Thyroid gland (tissue), 4 donors: ENCODE measurements around the gene LTA. TPM values are rescaled to one million over a fixed set of nuclear protein-coding genes. Genes with fewer than 3 reads are reported as not detected.
A peak's percentile ranks its signal among the peaks of the same experiment; 100 is the strongest.

Experiments
- DNase-seq, 2 donors: peaks; one replicate each; pipeline ENCODE4 v3.0.0-alpha.2; 2019
- H3K27ac ChIP-seq, 3 donors: fragments of 200-600 bp; sonication (generic); 1 replicate in 2 of 3; 2 replicates in 1 of 3; pipeline ENCODE4 v1.5.1; 2016 to 2019; ENCODE audit warnings: mild to moderate bottlenecking in 1 of 3, moderate library complexity in 1 of 3
- H3K27me3 ChIP-seq: fragments of 200-600 bp; sonication (generic); one replicate; pipeline ENCODE4 v1.5.1; 2019
- H3K36me3 ChIP-seq, 2 donors: fragments of 200-600 bp; sonication (generic); one replicate each; pipeline ENCODE4 v1.5.1; 2016 to 2019
- H3K4me1 ChIP-seq, 2 donors: fragments of 200-600 bp; sonication (generic); one replicate each; pipeline ENCODE4 v1.5.1; 2017 to 2019
- H3K4me3 ChIP-seq, 3 donors: fragments of 200-600 bp; sonication (generic); replicated peaks in 1 of 3; 1 replicate in 2 of 3; 2 replicates in 1 of 3; pipeline ENCODE4 v1.5.1; 2016; ENCODE audit warnings: mild to moderate bottlenecking in 1 of 3
- H3K9me3 ChIP-seq: fragments of 200-600 bp; sonication (generic); one replicate; pipeline ENCODE4 v1.5.1; 2017
- CTCF ChIP-seq, 6 experiments: fragments of 200-600 bp in 3 of 6; fragments of 450-650 bp in 3 of 6; sonication (generic) in 3 of 6; IDR thresholded peaks; one replicate each; pipeline ENCODE4 v1.5.1; 2016 to 2019; ENCODE audit warnings: antibody characterized with exemption in 6 of 6, mild to moderate bottlenecking in 2 of 6, inconsistent platforms in 1 of 6, moderate library complexity in 1 of 6
- POLR2A ChIP-seq, 2 donors: fragments of 450-650 bp; IDR thresholded peaks; one replicate each; pipeline ENCODE4 v1.6.1; 2017; ENCODE audit warnings: antibody characterized with exemption in 2 of 2, mild to moderate bottlenecking in 2 of 2, moderate library complexity in 1 of 2
- WGBS, 2 donors: methylation state at CpG; one replicate each; pipeline ENCODE4 v1.1.5; 2017; 5-methylcytosine and 5-hydroxymethylcytosine counted together
- intact Hi-C: fragments of 100-400 bp; cut with DNase I; formaldehyde crosslinking; loops from one replicate; pipeline ENCODE4 v1.15.1; 2023
- total RNA-seq, 4 donors: library from RNA; depleted of rRNA; stranded (reverse); fragments of >200 nt; gene quantifications; one replicate each; pipeline ENCODE4 v1.2.3, GENCODE V29; 2016

Gene LTA
- total RNA-seq, 4 donors from 2014 or later, result not detected

DNA sequence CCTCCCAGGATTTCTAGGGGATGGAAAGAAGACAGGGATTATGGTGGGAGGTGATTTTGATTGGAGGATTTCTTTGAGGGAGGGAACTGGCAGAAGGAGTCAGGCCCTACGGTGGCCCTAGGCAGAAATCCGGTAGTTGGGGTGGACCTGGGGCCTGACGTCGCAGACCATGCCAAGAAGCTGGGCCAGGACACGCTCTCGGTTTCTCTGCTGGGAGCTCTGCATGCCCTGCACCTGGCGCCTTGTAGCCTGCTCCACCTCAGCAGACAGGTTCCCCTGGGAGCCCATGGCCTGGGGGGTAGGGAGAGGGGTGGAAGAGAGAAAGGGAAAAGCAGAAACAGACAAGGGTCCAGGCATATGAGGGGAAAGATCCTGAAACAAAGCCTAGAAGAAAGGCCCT lies 26.8 kb upstream of the LTA start:
- H3K9me3 ChIP-seq, result no peaks in the 10 kb centered on the region
- intact Hi-C loops, result loop anchor here (5.0 to 10.0 kb wide), 2 partner anchors 50 to 52 kb away; partner anchors contain the start of gene MICB
- DNase-seq, result no peak
- no peaks in the 10 kb centered on the region for H3K27me3 ChIP-seq
- peaks cover 2 to 16% of the 10 kb centered on the region in 2 donors for H3K36me3 ChIP-seq
- no peak overlapping the region for H3K4me3 ChIP-seq
- whole genome bisulfite sequencing, 2 donors, result 77 to 79% methylated on average over 7 of the region's 7 CpGs
- no peak overlapping the region for H3K27ac ChIP-seq
- peaks cover 21 to 24% of the 10 kb centered on the region in 2 donors for H3K4me1 ChIP-seq
- no peak for TF ChIP-seq POLR2A (IDR thresholded peaks at IDR 0.05)
- no peak for TF ChIP-seq CTCF (IDR thresholded peaks at IDR 0.05)

DNA sequence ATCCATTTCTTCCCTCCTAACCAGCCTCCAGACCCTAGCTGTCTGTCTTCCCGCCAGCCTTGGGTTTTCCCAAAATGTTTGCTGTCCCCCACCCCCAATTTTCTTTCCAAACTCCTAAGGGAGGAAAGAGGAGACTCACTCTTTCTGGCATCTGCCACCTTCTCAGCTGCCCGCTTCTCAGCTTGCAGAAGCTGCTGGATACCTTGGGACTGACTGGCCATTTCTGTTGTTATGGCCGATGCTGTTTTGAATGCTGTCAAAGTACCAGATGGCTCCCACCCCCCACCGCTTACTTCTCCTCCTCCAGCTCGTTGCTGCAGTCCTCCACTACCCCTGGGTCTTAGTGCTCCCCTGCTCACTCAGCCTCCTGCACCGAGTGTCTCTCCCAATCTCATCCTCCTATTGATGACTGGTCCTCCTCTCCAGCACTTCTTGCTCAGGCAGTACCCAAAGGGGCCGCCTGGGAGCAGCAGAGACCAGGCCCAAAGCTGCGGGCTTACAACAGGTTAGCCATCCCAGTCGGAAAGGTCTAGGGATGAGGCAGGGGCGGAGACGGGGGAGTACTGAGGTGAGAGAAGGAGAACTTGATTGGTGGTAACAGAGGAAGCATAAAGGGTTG lies 25.6 kb upstream of the LTA start, which contains the start of gene ATP6V1G2:
Gene ATP6V1G2, minus strand, starts transcription at position 270 of the 619 bp plus-strand sequence. Its CDS starts 49 bp downstream, at position 221.
- WGBS, 2 donors, result 5 to 6% methylated on average over 11 of the region's 11 CpGs
- peaks cover 4 to 22% of the 10 kb centered on the region in 2 donors for H3K36me3 ChIP-seq
- H3K27ac ChIP-seq, result peak within 1 kb of the TSS; percentile 66 to 85 (median 66)
- no peaks in the 10 kb centered on the region for H3K9me3 ChIP-seq
- H3K27me3 ChIP-seq, result no peaks in the 10 kb centered on the region
- TF ChIP-seq POLR2A (IDR thresholded peaks at IDR 0.05), result no peak
- peak; percentile 72 to 98 (median 97) for TF ChIP-seq CTCF (IDR thresholded peaks at IDR 0.05)
- H3K4me3 ChIP-seq, result peak within 1 kb of the TSS in 2 of 3 donors; percentile 7 to 25
- peaks cover 17 to 18% of the 10 kb centered on the region in 2 donors for H3K4me1 ChIP-seq
- intact Hi-C loops, result loop anchor here (5.0 to 10.0 kb wide), 2 partner anchors 51 to 52 kb away; partner anchors contain the start of gene MICB
- DNase-seq, result peak; percentile 90

DNA sequence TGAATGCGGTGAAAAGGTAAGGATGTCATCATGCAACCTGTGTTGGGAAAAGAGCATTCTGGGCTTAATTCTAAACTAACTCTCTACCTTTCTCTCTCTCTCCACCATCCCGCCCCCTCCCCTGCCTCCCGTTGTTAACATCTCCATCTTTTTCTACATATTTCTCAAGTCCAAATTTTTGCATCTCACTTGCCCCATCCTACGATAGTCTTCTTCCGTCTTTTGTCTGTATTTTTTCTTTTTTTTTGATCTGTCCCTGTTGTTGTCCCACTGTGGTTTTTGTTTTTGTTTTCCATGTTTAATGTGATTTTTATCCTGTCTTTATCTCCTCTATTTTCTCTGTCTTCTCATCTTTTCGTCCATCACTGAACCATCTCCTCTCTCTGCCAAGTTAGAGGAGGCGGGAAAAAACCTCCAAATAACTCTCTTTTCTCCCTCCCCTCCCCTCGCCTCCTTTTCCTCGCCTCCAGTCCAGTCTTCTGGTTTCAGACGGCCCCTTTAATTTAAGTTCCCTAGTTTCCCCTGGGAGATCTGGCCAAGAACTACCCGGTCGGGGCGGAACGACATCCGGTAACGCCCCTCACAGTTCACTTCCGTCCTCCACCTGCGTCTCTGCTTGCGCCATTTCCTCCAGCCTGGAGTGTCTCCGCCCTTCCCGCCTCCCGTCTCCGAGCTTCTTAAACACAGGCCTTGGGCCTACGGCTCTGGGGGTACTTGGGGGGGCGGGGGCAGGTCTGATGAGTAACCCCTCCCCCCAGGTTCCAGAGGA lies 24.9 kb upstream of the LTA start, which contains the start of gene NFKBIL1:
Gene NFKBIL1, plus strand, starts transcription at position 651 of the 769 bp plus-strand sequence. Its CDS starts 87 bp downstream, at position 738.
- TF ChIP-seq POLR2A (IDR thresholded peaks at IDR 0.05), result peak in 1 of 2 donors; percentile 68
- TF ChIP-seq CTCF (IDR thresholded peaks at IDR 0.05), result no peak
- WGBS, 2 donors, result 0 to 1% methylated on average over 24 to 25 of the region's 25 CpGs
- Histone ChIP-seq H3K4me1 (peaks cover 17 to 18% of the 10 kb centered on the region in 2 donors), H3K36me3 (peaks cover 4 to 22% of the 10 kb centered on the region in 2 donors), H3K27ac (peak within 1 kb of the TSS; percentile 66 to 85 (median 66)), H3K4me3 (peak within 1 kb of the TSS in 2 of 3 donors; percentile 7 to 25), H3K9me3 (no peaks in the 10 kb centered on the region), H3K27me3 (no peaks in the 10 kb centered on the region)
- intact Hi-C loops, result loop anchor here (5.0 to 10.0 kb wide), 2 partner anchors 50 to 52 kb away; partner anchors contain the start of gene MICB
- DNase-seq, result peak; percentile 96

- DNase-seq, result peak in 1 of 2 donors; percentile 12
- Histone ChIP-seq H3K4me1 (peaks cover 13 to 14% of the 10 kb centered on the region in 2 donors), H3K27ac (peak overlapping the region; percentile 66 to 85 (median 66)), H3K4me3 (peak overlapping the region in 2 of 3 donors; percentile 7 to 25), H3K36me3 (peaks cover 4 to 22% of the 10 kb centered on the region in 2 donors), H3K9me3 (no peaks in the 10 kb centered on the region), H3K27me3 (no peaks in the 10 kb centered on the region)
- intact Hi-C loops, result loop anchor here (5.0 to 10.0 kb wide), 2 partner anchors 49 to 53 kb away; partner anchors contain the start of gene MICB
- whole genome bisulfite sequencing, 2 donors, result 72 to 78% methylated on average over 18 to 24 of the region's 24 CpGs
- TF ChIP-seq CTCF (IDR thresholded peaks at IDR 0.05) (no peak), POLR2A (IDR thresholded peaks at IDR 0.05) (no peak)
These were observed 24.2 kb upstream of the LTA start for GRCh38 chr6:31547727-31548543.
